Measurements from ENCODE around the gene KIF6.

GRCh38 chr6:39393075-39393474 is 332.1 kb downstream of the KIF6 start:
- TF ChIP-seq, protein P1, sequence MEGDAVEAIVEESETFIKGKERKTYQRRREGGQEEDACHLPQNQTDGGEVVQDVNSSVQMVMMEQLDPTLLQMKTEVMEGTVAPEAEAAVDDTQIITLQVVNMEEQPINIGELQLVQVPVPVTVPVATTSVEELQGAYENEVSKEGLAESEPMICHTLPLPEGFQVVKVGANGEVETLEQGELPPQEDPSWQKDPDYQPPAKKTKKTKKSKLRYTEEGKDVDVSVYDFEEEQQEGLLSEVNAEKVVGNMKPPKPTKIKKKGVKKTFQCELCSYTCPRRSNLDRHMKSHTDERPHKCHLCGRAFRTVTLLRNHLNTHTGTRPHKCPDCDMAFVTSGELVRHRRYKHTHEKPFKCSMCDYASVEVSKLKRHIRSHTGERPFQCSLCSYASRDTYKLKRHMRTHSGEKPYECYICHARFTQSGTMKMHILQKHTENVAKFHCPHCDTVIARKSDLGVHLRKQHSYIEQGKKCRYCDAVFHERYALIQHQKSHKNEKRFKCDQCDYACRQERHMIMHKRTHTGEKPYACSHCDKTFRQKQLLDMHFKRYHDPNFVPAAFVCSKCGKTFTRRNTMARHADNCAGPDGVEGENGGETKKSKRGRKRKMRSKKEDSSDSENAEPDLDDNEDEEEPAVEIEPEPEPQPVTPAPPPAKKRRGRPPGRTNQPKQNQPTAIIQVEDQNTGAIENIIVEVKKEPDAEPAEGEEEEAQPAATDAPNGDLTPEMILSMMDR (IDR thresholded peaks at IDR 0.05) = no peak
- TF ChIP-seq POLR2A (IDR thresholded peaks at IDR 0.05) = no peak
- TF ChIP-seq POLR2AphosphoS5 (IDR thresholded peaks at IDR 0.05; ENCODE audit: insufficient read depth in 1 of 2, low read depth in 1 of 2) = no peak
